ENCODE results near the gene SZRD1.

DNA sequence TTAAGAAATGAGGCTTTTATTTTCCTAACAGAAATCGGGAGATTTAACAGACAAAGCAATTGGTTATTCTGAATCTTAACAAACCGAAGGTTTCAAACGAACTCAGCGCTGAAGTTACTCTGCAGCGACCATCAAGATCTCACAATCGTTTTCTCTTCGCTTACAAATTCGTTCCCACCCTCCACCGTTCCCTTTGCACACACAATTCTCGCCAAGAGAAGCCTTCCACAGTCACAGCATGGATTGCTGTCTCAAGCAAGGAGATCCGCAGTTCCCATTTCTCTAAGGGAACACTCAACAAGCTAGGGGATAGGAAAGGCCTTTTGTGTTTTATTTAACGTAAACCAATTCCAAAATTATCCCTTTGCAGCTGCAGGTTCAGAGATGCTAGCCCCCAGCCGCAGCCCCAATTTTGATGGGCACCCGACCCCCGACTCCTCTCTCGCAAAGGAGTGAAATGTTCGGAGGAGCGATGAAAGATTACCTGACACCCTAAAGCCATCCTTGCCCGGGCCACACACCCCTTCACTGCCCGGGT lies 15.5 kb upstream of the SZRD1 start:
- TF ChIP-seq POLR2A (IDR thresholded peaks at IDR 0.05; ENCODE audit: extremely low read depth, insufficient read length), result no peak
- no peak for TF ChIP-seq CTCF (IDR thresholded peaks at IDR 0.05; ENCODE audit: low read depth, low read length)
- no peak for TF ChIP-seq MAX (IDR thresholded peaks at IDR 0.05; ENCODE audit: low read depth, low read length)
- TF ChIP-seq MYC (IDR thresholded peaks at IDR 0.05; ENCODE audit: low read depth, low read length), result no peak

Data from NB4 (cell line).